K562 (cell line): ENCODE results near the gene ANGPTL7. TPM values are rescaled to one million over a fixed set of nuclear protein-coding genes. Genes with fewer than 3 reads are reported as not detected.

Experiments
- ATAC-seq: fragments of 200-7000 bp; cut with Tn5 transposase; 3 replicates; pipeline ENCODE4 v1.9.1; 2020; ENCODE audit warnings: moderate library complexity
- BruUV-seq: library from RNA; stranded (reverse); fragments of 400-500 nt; replicated peaks from 2 replicates; lab custom pipeline; 2021; lab: Mats Ljungman, UMichigan
- CTCF ChIA-PET: fragments of 300-600 bp; formaldehyde crosslinking; extraction: SDS; loops from one replicate; lab custom pipeline; 2021; ENCODE audit warnings: low intra/inter-chr PET ratio; lab: Yijun Ruan, JAX
- POLR2A ChIA-PET: fragments of 300-600, 350-650 bp; sonication (Branson Sonifier 250); formaldehyde crosslinking; extraction: SDS; loops from one replicate; lab custom pipeline; 2021; ENCODE audit warnings: antibody characterized with exemption, inconsistent platforms; lab: Yijun Ruan, JAX
- DNase-seq, 4 experiments: peaks; one replicate each; pipeline versions ENCODE4 v3.0.0 to v3.0.0-alpha.2; 2011 to 2018; ENCODE audit warnings: low spot score in 3 of 4, mixed read lengths in 3 of 4; ENCODE audit errors: extremely low read depth in 1 of 4
- FAIRE-seq: peaks from 2 replicates; lab custom pipeline; 2011; peaks lifted over from hg19 to GRCh38; lab: Jason Lieb, UNC
- H2AFZ ChIP-seq: 2 replicates; pipeline ENCODE4 v1.6.0; 2011; ENCODE audit warnings: low read depth, low read length, control low read depth, inconsistent platforms
- H3K27ac ChIP-seq: fragments of 200-600 bp; 3 replicates; pipeline ENCODE4 v1.8.0; 2011; ENCODE audit warnings: low read depth, mild to moderate bottlenecking, control low read depth, inconsistent platforms, low read length, moderate library complexity, mixed read lengths; ENCODE audit errors: extremely low read depth
- H3K27me3 ChIP-seq, 2 experiments: fragments of 300-600 bp in 1 of 2; 2 replicates in 1 of 2; 3 replicates in 1 of 2; pipeline versions ENCODE4 v1.6.0 to v1.8.0; 2011; ENCODE audit warnings: inconsistent platforms in 2 of 2, low read length in 2 of 2, mild to moderate bottlenecking in 1 of 2, mixed read lengths in 1 of 2, moderate library complexity in 1 of 2; ENCODE audit not compliant: control insufficient read depth in 2 of 2, insufficient read depth in 2 of 2
- H3K36me3 ChIP-seq: fragments of 300-600 bp; 3 replicates; pipeline ENCODE4 v1.8.0; 2011; ENCODE audit warnings: mild to moderate bottlenecking, low read length, inconsistent platforms; ENCODE audit not compliant: control insufficient read depth, insufficient read depth
- H3K4me1 ChIP-seq, 2 experiments: fragments of 200-600 bp in 1 of 2; replicated peaks in 1 of 2; 2 replicates in 1 of 2; 3 replicates in 1 of 2; pipeline versions ENCODE4 v1.5.1 to v1.8.0; 2011; ENCODE audit warnings: inconsistent platforms in 2 of 2, low read length in 2 of 2, mild to moderate bottlenecking in 1 of 2, mixed read lengths in 1 of 2, moderate library complexity in 1 of 2; ENCODE audit not compliant: control insufficient read depth in 2 of 2, insufficient read depth in 2 of 2
- H3K4me2 ChIP-seq: 2 replicates; pipeline ENCODE4 v1.6.1; 2011; ENCODE audit warnings: low read length, control low read depth, inconsistent platforms, mixed read lengths; ENCODE audit not compliant: insufficient read depth
- H3K4me3 ChIP-seq: fragments of 200-600 bp; sonication (generic), shearing (Covaris generic); 2 replicates; pipeline ENCODE4 v1.5.1; 2016; ENCODE audit warnings: control low read depth, inconsistent platforms
- H3K79me2 ChIP-seq: fragments of 200-600 bp; 3 replicates; pipeline ENCODE4 v1.8.0; 2011; ENCODE audit warnings: low read length, inconsistent platforms; ENCODE audit not compliant: control insufficient read depth, insufficient read depth
- H3K9ac ChIP-seq, 2 experiments: 2 replicates each; pipeline versions ENCODE4 v1.6.0 to v1.6.1; 2011; ENCODE audit warnings: low read depth in 2 of 2, low read length in 2 of 2, control low read depth in 1 of 2, inconsistent platforms in 1 of 2, mild to moderate bottlenecking in 1 of 2, mixed read lengths in 1 of 2; ENCODE audit not compliant: insufficient read depth in 1 of 2
- H3K9me1 ChIP-seq: one replicate; pipeline ENCODE4 v1.6.0; 2011; ENCODE audit warnings: inconsistent platforms, mild to moderate bottlenecking, low read length, moderate library complexity; ENCODE audit not compliant: control insufficient read depth, insufficient read depth
- H3K9me3 ChIP-seq: replicated peaks from 2 replicates; pipeline ENCODE4 v1.5.1; 2011; ENCODE audit warnings: low read depth, low read length, inconsistent platforms; ENCODE audit not compliant: control insufficient read depth, insufficient read depth
- H4K20me1 ChIP-seq: replicated peaks from 2 replicates; pipeline ENCODE4 v1.6.1; 2011; ENCODE audit warnings: low read length, inconsistent platforms, mixed read lengths; ENCODE audit not compliant: control insufficient read depth, insufficient read depth
- HLTF ChIP-seq: fragments of 450-650 bp; IDR thresholded peaks from 2 replicates; pipeline ENCODE4 v1.6.1; 2016
- KAT7 ChIP-seq: sonication (generic); formaldehyde crosslinking; IDR thresholded peaks from 2 replicates; pipeline ENCODE4 v1.8.0; 2022; ENCODE audit warnings: missing genetic modification reagents, mild to moderate bottlenecking, borderline replicate concordance
- NCOA1 ChIP-seq: fragments of 450-650 bp; IDR thresholded peaks from 2 replicates; pipeline ENCODE4 v1.6.1; 2016; ENCODE audit warnings: low read depth
- NR1H2 ChIP-seq: sonication (generic); formaldehyde crosslinking; IDR thresholded peaks from 2 replicates; pipeline ENCODE4 v1.4.0; 2020; ENCODE audit warnings: mild to moderate bottlenecking, missing genetic modification reagents
- SREBF1 ChIP-seq: fragments of 150-350 bp; IDR thresholded peaks from 2 replicates; pipeline ENCODE4 v1.6.1; 2014; ENCODE audit warnings: antibody characterized with exemption, low read depth, low read length, borderline replicate concordance
- TAF7 ChIP-seq: fragments of 450-650 bp; IDR thresholded peaks from 2 replicates; pipeline ENCODE4 v1.6.1; 2016; ENCODE audit warnings: missing genetic modification characterization, missing compliant biosample characterization
- TBP ChIP-seq: optimal IDR thresholded peaks from 2 replicates; pipeline ENCODE3; 2011; ENCODE audit warnings: low read depth, low read length, improper control_type of control experiment
- ZBTB7A ChIP-seq: IDR thresholded peaks from 2 replicates; pipeline ENCODE4 v1.6.1; 2011; ENCODE audit warnings: low read depth, mild to moderate bottlenecking, low read length, moderate library complexity, borderline replicate concordance; ENCODE audit not compliant: control insufficient read depth
- ZNF75A ChIP-seq: fragments of 450-650 bp; formaldehyde crosslinking; IDR thresholded peaks from 2 replicates; pipeline ENCODE4 v1.4.0; 2020; ENCODE audit warnings: mild to moderate bottlenecking
- WGBS: fragments of 100-300 bp; shearing (Covaris generic); methylation state at CpG from one replicate; pipeline ENCODE4 v1.1.6; 2016; ENCODE audit warnings: low coverage, mixed read lengths; ENCODE audit not compliant: insufficient coverage; ENCODE audit errors: missing lambda C conversion rate; 5-methylcytosine and 5-hydroxymethylcytosine counted together
- in situ Hi-C: fragments of 300-500 bp; cut with MboI; formaldehyde crosslinking; loops from 4 replicates; pipeline ENCODE4 v1.15.0; 2018; ENCODE audit warnings: inconsistent platforms, mixed read lengths
- intact Hi-C: fragments of 100-400 bp; cut with micrococcal nuclease; formaldehyde crosslinking; loops from 2 replicates; pipeline ENCODE4 v1.14.2; 2022
- polyA plus RNA-seq, 8 experiments: library from polyadenylated mRNA; depleted of rRNA in 4 of 8; stranded (reverse) in 5 of 8; unstranded in 3 of 8; fragments of >200 nt; fragmentation: Nextera tagmentation in 2 of 8; fragmentation: Illumina TruSeq in 1 of 8; extraction: Ambion mirVana in 2 of 8; extraction: Trizol in 1 of 8; gene quantifications; 2 replicates each; pipeline versions ENCODE4 v1.2.1 to v1.2.3, GENCODE V29; 2011 to 2014; ENCODE audit warnings: inconsistent platforms in 1 of 8, missing spikeins in 1 of 8
- total RNA-seq, 7 experiments: library from RNA; depleted of rRNA in 6 of 7; stranded (reverse); fragments of >200 nt in 6 of 7; fragmentation: Illumina TruSeq in 2 of 7; extraction: Trizol in 2 of 7; gene quantifications; 2 replicates each; pipeline versions ENCODE4 v1.2.1 to v1.2.3, GENCODE V29; 2011 to 2021; ENCODE audit warnings: low replicate concordance in 1 of 7
- TF ChIP-seq, protein P1 (sequence below): fragments of 450-650 bp; IDR thresholded peaks from 2 replicates; pipeline ENCODE4 v1.7.0; 2016; ENCODE audit warnings: borderline replicate concordance
- TF ChIP-seq, protein P2 (sequence below): sonication (generic); formaldehyde crosslinking; IDR thresholded peaks from 2 replicates; pipeline ENCODE4 v1.5.0; 2020; ENCODE audit warnings: missing genetic modification reagents
- TF ChIP-seq, protein P3 (sequence below), 2 experiments: fragments of 150-350 bp in 1 of 2; IDR thresholded peaks; 2 replicates each; pipeline ENCODE4 v1.6.1; 2012 to 2016; ENCODE audit warnings: low read depth in 2 of 2, low read length in 2 of 2, mild to moderate bottlenecking in 1 of 2, moderate library complexity in 1 of 2
- TF ChIP-seq, protein P4 (sequence below): sonication (generic); formaldehyde crosslinking; IDR thresholded peaks from 2 replicates; pipeline ENCODE4 v1.8.1; 2023; ENCODE audit warnings: mild to moderate bottlenecking, missing genetic modification reagents

ANGPTL7 gene
- total and polyA plus RNA-seq, 9 of the 15 experiments (the other 6 are each of a cell fraction or from before 2014, with no cell fraction given), result not detected

DNA sequence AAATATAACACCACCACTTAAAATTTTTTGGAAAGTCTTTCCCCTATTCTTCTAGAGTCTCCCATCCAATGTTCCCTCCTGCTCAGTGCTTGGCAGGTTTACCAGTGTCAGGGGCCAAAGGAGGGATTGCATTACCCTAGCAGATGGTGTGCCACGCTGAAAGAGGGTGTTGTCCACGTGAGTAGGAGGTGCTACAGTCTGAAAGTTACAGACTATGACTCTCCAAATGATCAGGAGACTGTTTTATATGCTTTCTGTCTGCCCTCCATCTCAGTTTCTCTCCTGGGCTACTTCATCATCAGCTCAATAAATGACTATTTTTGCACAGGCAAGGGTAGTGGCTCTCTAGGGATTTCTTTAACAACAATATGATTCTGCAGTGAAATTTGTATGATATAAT lies 31.3 kb upstream of the ANGPTL7 start (continued):
- TF ChIP-seq, protein P1, sequence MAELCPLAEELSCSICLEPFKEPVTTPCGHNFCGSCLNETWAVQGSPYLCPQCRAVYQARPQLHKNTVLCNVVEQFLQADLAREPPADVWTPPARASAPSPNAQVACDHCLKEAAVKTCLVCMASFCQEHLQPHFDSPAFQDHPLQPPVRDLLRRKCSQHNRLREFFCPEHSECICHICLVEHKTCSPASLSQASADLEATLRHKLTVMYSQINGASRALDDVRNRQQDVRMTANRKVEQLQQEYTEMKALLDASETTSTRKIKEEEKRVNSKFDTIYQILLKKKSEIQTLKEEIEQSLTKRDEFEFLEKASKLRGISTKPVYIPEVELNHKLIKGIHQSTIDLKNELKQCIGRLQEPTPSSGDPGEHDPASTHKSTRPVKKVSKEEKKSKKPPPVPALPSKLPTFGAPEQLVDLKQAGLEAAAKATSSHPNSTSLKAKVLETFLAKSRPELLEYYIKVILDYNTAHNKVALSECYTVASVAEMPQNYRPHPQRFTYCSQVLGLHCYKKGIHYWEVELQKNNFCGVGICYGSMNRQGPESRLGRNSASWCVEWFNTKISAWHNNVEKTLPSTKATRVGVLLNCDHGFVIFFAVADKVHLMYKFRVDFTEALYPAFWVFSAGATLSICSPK, result no peak
- TF ChIP-seq, protein P2, sequence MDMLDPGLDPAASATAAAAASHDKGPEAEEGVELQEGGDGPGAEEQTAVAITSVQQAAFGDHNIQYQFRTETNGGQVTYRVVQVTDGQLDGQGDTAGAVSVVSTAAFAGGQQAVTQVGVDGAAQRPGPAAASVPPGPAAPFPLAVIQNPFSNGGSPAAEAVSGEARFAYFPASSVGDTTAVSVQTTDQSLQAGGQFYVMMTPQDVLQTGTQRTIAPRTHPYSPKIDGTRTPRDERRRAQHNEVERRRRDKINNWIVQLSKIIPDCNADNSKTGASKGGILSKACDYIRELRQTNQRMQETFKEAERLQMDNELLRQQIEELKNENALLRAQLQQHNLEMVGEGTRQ (CRISPR knock-in tag), result no peak
- no peak for TF ChIP-seq ZBTB7A
- no peak for TF ChIP-seq TAF7 (tag)
- TF ChIP-seq HLTF, result no peak
- no peak for TF ChIP-seq TBP

DNA sequence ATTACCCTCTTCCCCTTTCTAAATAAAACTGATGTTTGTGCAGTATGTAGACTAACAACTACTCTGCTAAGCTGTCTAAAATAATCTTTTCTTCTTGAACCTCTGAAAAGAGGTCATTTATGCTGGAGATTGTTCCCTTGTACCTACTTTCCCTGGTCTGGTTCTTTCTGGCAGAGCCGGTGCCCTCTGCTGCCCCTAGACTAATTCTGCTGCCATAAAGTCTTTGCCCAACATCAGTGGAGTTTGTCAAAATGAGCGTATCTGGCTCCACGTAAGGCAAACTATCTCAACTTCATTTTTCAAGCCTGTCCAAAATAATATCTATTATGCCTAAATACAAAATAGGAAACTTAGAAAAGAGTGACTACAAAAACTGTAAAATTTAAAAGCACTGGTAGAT lies 30.9 kb upstream of the ANGPTL7 start:
- no peak overlapping the region for H3K9ac ChIP-seq
- no peak overlapping the region for H2AFZ ChIP-seq
- no peaks in the 10 kb centered on the region for H4K20me1 ChIP-seq
- no peak for ATAC-seq
- intact Hi-C loops (no loop called here), in situ Hi-C loops (no loop called here)
- H3K27ac ChIP-seq, result no peak overlapping the region
- POLR2A ChIA-PET, result interaction anchor here (0.6 to 2.0 kb wide), 2 partner anchors 11 to 40 kb away, joined by 3 to 7 read pairs; no protein-coding TSS in a partner anchor
- BruUV-seq, result no TSS peak
- no peaks in the 10 kb centered on the region for H3K9me3 ChIP-seq
- WGBS, result 98% methylated on average over 3 of the region's 3 CpGs
- H3K9me1 ChIP-seq, result peaks cover 3% of the 10 kb centered on the region
- CTCF ChIA-PET, result no interaction called here
- H3K4me2 ChIP-seq, result no peak overlapping the region
- H3K36me3 ChIP-seq, result peaks cover 63% of the 10 kb centered on the region
- H3K4me3 ChIP-seq, result no peak overlapping the region
- no peak for FAIRE-seq
- DNase-seq, result no peak
- H3K79me2 ChIP-seq, result no peaks in the 10 kb centered on the region
- no peaks in the 10 kb centered on the region for H3K27me3 ChIP-seq
- H3K4me1 ChIP-seq, result no peaks in the 10 kb centered on the region
- TF ChIP-seq NCOA1 (no peak), NR1H2 (CRISPR knock-in tag) (no peak), ZNF75A (no peak), SREBF1 (no peak), KAT7 (CRISPR knock-in tag) (no peak)
- TF ChIP-seq, protein P3, sequence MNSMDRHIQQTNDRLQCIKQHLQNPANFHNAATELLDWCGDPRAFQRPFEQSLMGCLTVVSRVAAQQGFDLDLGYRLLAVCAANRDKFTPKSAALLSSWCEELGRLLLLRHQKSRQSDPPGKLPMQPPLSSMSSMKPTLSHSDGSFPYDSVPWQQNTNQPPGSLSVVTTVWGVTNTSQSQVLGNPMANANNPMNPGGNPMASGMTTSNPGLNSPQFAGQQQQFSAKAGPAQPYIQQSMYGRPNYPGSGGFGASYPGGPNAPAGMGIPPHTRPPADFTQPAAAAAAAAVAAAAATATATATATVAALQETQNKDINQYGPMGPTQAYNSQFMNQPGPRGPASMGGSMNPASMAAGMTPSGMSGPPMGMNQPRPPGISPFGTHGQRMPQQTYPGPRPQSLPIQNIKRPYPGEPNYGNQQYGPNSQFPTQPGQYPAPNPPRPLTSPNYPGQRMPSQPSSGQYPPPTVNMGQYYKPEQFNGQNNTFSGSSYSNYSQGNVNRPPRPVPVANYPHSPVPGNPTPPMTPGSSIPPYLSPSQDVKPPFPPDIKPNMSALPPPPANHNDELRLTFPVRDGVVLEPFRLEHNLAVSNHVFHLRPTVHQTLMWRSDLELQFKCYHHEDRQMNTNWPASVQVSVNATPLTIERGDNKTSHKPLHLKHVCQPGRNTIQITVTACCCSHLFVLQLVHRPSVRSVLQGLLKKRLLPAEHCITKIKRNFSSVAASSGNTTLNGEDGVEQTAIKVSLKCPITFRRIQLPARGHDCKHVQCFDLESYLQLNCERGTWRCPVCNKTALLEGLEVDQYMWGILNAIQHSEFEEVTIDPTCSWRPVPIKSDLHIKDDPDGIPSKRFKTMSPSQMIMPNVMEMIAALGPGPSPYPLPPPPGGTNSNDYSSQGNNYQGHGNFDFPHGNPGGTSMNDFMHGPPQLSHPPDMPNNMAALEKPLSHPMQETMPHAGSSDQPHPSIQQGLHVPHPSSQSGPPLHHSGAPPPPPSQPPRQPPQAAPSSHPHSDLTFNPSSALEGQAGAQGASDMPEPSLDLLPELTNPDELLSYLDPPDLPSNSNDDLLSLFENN (IDR thresholded peaks at IDR 0.05; ENCODE audit: low read depth in 2 of 2, low read length in 2 of 2), result no peak
- TF ChIP-seq, protein P4, sequence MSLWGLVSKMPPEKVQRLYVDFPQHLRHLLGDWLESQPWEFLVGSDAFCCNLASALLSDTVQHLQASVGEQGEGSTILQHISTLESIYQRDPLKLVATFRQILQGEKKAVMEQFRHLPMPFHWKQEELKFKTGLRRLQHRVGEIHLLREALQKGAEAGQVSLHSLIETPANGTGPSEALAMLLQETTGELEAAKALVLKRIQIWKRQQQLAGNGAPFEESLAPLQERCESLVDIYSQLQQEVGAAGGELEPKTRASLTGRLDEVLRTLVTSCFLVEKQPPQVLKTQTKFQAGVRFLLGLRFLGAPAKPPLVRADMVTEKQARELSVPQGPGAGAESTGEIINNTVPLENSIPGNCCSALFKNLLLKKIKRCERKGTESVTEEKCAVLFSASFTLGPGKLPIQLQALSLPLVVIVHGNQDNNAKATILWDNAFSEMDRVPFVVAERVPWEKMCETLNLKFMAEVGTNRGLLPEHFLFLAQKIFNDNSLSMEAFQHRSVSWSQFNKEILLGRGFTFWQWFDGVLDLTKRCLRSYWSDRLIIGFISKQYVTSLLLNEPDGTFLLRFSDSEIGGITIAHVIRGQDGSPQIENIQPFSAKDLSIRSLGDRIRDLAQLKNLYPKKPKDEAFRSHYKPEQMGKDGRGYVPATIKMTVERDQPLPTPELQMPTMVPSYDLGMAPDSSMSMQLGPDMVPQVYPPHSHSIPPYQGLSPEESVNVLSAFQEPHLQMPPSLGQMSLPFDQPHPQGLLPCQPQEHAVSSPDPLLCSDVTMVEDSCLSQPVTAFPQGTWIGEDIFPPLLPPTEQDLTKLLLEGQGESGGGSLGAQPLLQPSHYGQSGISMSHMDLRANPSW (CRISPR knock-in tag), result no peak
